ENCODE measurements around the gene IL17REL.

The IL17REL gene

GRCh38 chr22:50022171-50022819, 9.7 kb upstream of the IL17REL start:
- H3K79me2 ChIP-seq (ENCODE audit: insufficient read depth, low read depth): no peaks in the 10 kb centered on the region
- no peak overlapping the region for H3K4me3 ChIP-seq (IDR thresholded peaks at IDR 0.05; ENCODE audit: insufficient read depth, low read depth, low read length)
- H3K27me3 ChIP-seq (ENCODE audit: insufficient read depth, low read depth): no peaks in the 10 kb centered on the region; the same call in 1 of the 2 replicates
- no peaks in the 10 kb centered on the region for H3K4me1 ChIP-seq (ENCODE audit: low read depth, poor library complexity, severe bottlenecking)
- H3K27ac ChIP-seq: no peak overlapping the region
- TF ChIP-seq CTCF (conservative IDR thresholded peaks at IDR 0.05; ENCODE audit: low read depth, low read length): no peak
- H4K20me1 ChIP-seq (ENCODE audit: insufficient read depth): no peaks in the 10 kb centered on the region
- H3K4me2 ChIP-seq: no peak overlapping the region
- H3K36me3 ChIP-seq (ENCODE audit: insufficient read depth): no peaks in the 10 kb centered on the region
- no peak overlapping the region for H3K9ac ChIP-seq
- H2AFZ ChIP-seq (ENCODE audit: low read depth): no peak overlapping the region

DNA sequence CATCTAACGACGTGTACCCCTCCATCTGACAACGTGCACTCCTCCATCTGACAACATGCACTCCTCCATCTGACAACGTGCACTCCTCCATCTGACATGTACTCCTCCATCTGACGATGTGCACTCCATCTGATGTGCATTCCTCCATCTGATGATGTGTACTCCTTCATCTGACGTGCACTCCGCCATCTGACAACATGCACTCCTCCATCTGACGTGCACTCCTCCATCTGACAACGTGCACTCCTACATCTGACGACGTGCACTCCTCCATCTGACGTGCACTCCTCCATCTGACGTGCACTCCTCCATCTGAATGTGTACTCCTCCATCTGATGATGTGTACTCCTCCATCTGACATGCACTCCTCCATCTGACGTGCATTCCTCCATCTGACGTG, 8.0 kb upstream of the IL17REL start:
- H3K27ac ChIP-seq: no peak overlapping the region
- no peaks in the 10 kb centered on the region for H3K36me3 ChIP-seq (ENCODE audit: insufficient read depth)
- H2AFZ ChIP-seq (ENCODE audit: low read depth): no peak overlapping the region
- no peak overlapping the region for H3K9ac ChIP-seq
- TF ChIP-seq CTCF (conservative IDR thresholded peaks at IDR 0.05; ENCODE audit: low read depth, low read length): no peak
- no peaks in the 10 kb centered on the region for H3K4me1 ChIP-seq (ENCODE audit: low read depth, poor library complexity, severe bottlenecking)
- no peaks in the 10 kb centered on the region; the same call in 1 of the 2 replicates for H3K27me3 ChIP-seq (ENCODE audit: insufficient read depth, low read depth)
- H3K4me2 ChIP-seq: no peak overlapping the region
- no peaks in the 10 kb centered on the region for H3K79me2 ChIP-seq (ENCODE audit: insufficient read depth, low read depth)
- no peaks in the 10 kb centered on the region for H4K20me1 ChIP-seq (ENCODE audit: insufficient read depth)
- H3K4me3 ChIP-seq (IDR thresholded peaks at IDR 0.05; ENCODE audit: insufficient read depth, low read depth, low read length): no peak overlapping the region

DNA sequence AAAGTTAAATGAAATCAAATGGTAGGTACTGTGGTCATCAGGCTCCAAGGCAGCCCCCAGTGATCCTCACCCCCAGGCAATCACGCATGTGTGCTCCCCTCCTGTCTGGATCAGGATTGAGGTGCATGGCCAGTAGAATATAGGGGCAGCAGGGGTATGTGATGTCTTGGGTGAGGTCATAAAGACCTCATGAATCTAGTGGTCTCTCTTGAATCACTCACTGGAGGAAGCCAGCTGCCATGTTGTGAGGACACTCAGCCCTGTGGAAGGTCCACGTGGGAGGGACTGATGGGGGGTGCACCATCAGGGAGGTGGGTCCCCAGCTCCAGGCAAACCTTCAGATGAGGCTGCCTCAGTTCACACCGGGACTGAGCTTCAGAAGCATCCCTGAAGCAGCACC, 6.8 kb upstream of the IL17REL start:
- no peak for TF ChIP-seq CTCF (conservative IDR thresholded peaks at IDR 0.05; ENCODE audit: low read depth, low read length)
- Histone ChIP-seq H4K20me1 (ENCODE audit: insufficient read depth) (no peaks in the 10 kb centered on the region), H3K79me2 (ENCODE audit: insufficient read depth, low read depth) (no peaks in the 10 kb centered on the region), H3K27ac (no peak overlapping the region), H3K9ac (no peak overlapping the region), H3K4me2 (no peak overlapping the region), H3K4me3 (IDR thresholded peaks at IDR 0.05; ENCODE audit: insufficient read depth, low read depth, low read length) (no peak overlapping the region), H2AFZ (ENCODE audit: low read depth) (no peak overlapping the region), H3K4me1 (ENCODE audit: low read depth, poor library complexity, severe bottlenecking) (no peaks in the 10 kb centered on the region), H3K27me3 (ENCODE audit: insufficient read depth, low read depth) (no peaks in the 10 kb centered on the region), H3K36me3 (ENCODE audit: insufficient read depth) (no peaks in the 10 kb centered on the region)

DNA sequence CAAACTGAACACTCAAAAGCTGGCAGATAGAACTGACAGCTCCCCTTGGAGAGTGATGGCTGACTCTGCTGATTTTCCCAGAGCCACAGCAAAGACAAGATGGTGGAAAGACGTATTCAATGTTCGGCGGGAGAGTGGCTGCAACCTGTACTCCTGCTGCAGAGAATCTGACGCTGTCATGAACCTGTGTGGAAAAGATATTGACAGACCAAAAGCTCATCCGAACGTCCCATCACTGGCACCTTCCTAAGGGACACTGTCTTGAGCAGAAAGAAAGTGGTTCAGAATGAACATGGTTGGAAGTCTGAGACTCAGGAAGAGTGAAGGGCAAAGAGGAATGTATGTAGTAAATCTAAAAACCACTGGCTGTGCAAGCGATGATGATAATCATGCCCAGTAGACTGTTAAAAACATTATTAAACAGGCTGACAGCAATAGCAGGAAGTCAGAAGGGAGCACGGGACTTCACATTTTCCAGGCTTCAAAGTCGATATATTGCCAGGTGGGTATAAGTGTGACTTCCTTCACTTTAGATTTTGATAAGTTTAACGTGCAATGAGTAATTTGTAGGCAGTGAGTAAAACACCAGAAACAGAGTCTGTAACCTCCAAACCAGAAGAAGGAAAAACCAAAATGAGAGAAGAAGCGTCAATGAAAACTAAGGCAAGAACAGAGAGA, 6.2 kb upstream of the IL17REL start:
- Histone ChIP-seq H4K20me1 (ENCODE audit: insufficient read depth) (no peaks in the 10 kb centered on the region), H3K79me2 (ENCODE audit: insufficient read depth, low read depth) (no peaks in the 10 kb centered on the region), H3K4me2 (no peak overlapping the region), H3K27me3 (ENCODE audit: insufficient read depth, low read depth) (no peaks in the 10 kb centered on the region), H3K27ac (no peak overlapping the region), H3K4me1 (ENCODE audit: low read depth, poor library complexity, severe bottlenecking) (no peaks in the 10 kb centered on the region), H3K4me3 (IDR thresholded peaks at IDR 0.05; ENCODE audit: insufficient read depth, low read depth, low read length) (no peak overlapping the region), H2AFZ (ENCODE audit: low read depth) (no peak overlapping the region), H3K36me3 (ENCODE audit: insufficient read depth) (no peaks in the 10 kb centered on the region), H3K9ac (no peak overlapping the region)
- TF ChIP-seq CTCF (conservative IDR thresholded peaks at IDR 0.05; ENCODE audit: low read depth, low read length): no peak
